ENCODE results near the gene OSBP. TPM values are rescaled to one million over a fixed set of nuclear protein-coding genes. Genes with fewer than 3 reads are reported as not detected.
A peak's percentile ranks its signal among the peaks of the same experiment; 100 is the strongest.
"Not testable (repeated sequence)": the region's sequence is repeated elsewhere in the genome, so short reads cannot be mapped to it uniquely, and the experiment has no call there.

The OSBP gene
- total RNA-seq, 2 experiments from 2014 or later: 33.9 to 37.0 TPM

GRCh38 chr11:59550368-59550841 lies 65.2 kb downstream of the OSBP start:
- Mint-ChIP-seq H3K27ac (peak overlapping the region; percentile 93), H3K4me3 (peak overlapping the region; percentile 79), H3K36me3 (ENCODE audit: low read depth) (peaks cover 10% of the 10 kb centered on the region), H3K9me3 (no peaks in the 10 kb centered on the region), H3K27me3 (ENCODE audit: low read depth) (peaks cover 5% of the 10 kb centered on the region), H3K4me1 (ENCODE audit: low read depth) (peaks cover 27% of the 10 kb centered on the region)
- DNase-seq: peak; percentile 93
- CTCF ChIA-PET: interaction anchor here (0.8 to 1.1 kb wide), 3 partner anchors 8 to 364 kb away, joined by 3 to 4 read pairs (median 3); no protein-coding TSS in a partner anchor
- intact Hi-C loops (cut with micrococcal nuclease): loop anchor here (1.0 to 10.0 kb wide), 9 partner anchors 10 to 1896 kb away; partner anchors contain the start of genes CLP1, MRPL16 and PATL1

- no peak for DNase-seq
- CTCF ChIA-PET: no interaction called here
- peaks cover 5% of the 10 kb centered on the region for H3K27me3 Mint-ChIP-seq (ENCODE audit: low read depth)
- intact Hi-C loops (cut with micrococcal nuclease): no loop called here
- no peak overlapping the region for H3K4me3 Mint-ChIP-seq
- no peak overlapping the region for H3K27ac Mint-ChIP-seq
- H3K36me3 Mint-ChIP-seq (ENCODE audit: low read depth): peaks cover 10% of the 10 kb centered on the region
- peaks cover 31% of the 10 kb centered on the region for H3K4me1 Mint-ChIP-seq (ENCODE audit: low read depth)
- no peaks in the 10 kb centered on the region for H3K9me3 Mint-ChIP-seq
Observed at GRCh38 chr11:59548309-59548656, 67.3 kb downstream of the OSBP start.

GRCh38 chr11:59547605-59548308 lies 67.8 kb downstream of the OSBP start:
- CTCF ChIA-PET; H3K27ac Mint-ChIP-seq; H3K4me3 Mint-ChIP-seq; H3K27me3 Mint-ChIP-seq (ENCODE audit: low read depth); H3K9me3 Mint-ChIP-seq; intact Hi-C loops (cut with micrococcal nuclease); H3K36me3 Mint-ChIP-seq (ENCODE audit: low read depth); DNase-seq: not testable (repeated sequence)
- H3K4me1 Mint-ChIP-seq (ENCODE audit: low read depth): peaks cover 29% of the 10 kb centered on the region

GRCh38 chr11:59545179-59546020 lies 70.2 kb downstream of the OSBP start:
- H3K36me3 Mint-ChIP-seq (ENCODE audit: low read depth): no peaks in the 10 kb centered on the region
- H3K4me3 Mint-ChIP-seq: no peak overlapping the region
- no peak overlapping the region for H3K27ac Mint-ChIP-seq
- intact Hi-C loops (cut with micrococcal nuclease): no loop called here
- H3K9me3 Mint-ChIP-seq: no peaks in the 10 kb centered on the region
- CTCF ChIA-PET: no interaction called here
- DNase-seq: no peak
- peaks cover 17% of the 10 kb centered on the region for H3K4me1 Mint-ChIP-seq (ENCODE audit: low read depth)
- no peaks in the 10 kb centered on the region for H3K27me3 Mint-ChIP-seq (ENCODE audit: low read depth)

GRCh38 chr11:59544869-59545178 lies 70.8 kb downstream of the OSBP start:
- Mint-ChIP-seq H3K9me3 (no peaks in the 10 kb centered on the region), H3K27me3 (ENCODE audit: low read depth) (no peaks in the 10 kb centered on the region), H3K4me1 (ENCODE audit: low read depth) (peaks cover 17% of the 10 kb centered on the region), H3K36me3 (ENCODE audit: low read depth) (no peaks in the 10 kb centered on the region), H3K27ac (no peak overlapping the region), H3K4me3 (no peak overlapping the region)
- CTCF ChIA-PET: no interaction called here
- no peak for DNase-seq
- intact Hi-C loops (cut with micrococcal nuclease): no loop called here

GRCh38 chr11:59543713-59544112 lies 71.9 kb downstream of the OSBP start:
- H3K27ac Mint-ChIP-seq; H3K4me1 Mint-ChIP-seq (ENCODE audit: low read depth); H3K4me3 Mint-ChIP-seq; DNase-seq; H3K36me3 Mint-ChIP-seq (ENCODE audit: low read depth); H3K9me3 Mint-ChIP-seq; intact Hi-C loops (cut with micrococcal nuclease); CTCF ChIA-PET; H3K27me3 Mint-ChIP-seq (ENCODE audit: low read depth): not testable (repeated sequence)

GRCh38 chr11:59542142-59542810 lies 73.3 kb downstream of the OSBP start:
- CTCF ChIA-PET: no interaction called here
- H3K9me3 Mint-ChIP-seq: no peaks in the 10 kb centered on the region

GRCh38 chr11:59534676-59535075 lies 80.9 kb downstream of the OSBP start:
- H3K4me3 Mint-ChIP-seq: no peak overlapping the region
- H3K4me1 Mint-ChIP-seq (ENCODE audit: low read depth): peaks cover 9% of the 10 kb centered on the region
- H3K27ac Mint-ChIP-seq: no peak overlapping the region
- H3K36me3 Mint-ChIP-seq (ENCODE audit: low read depth): no peaks in the 10 kb centered on the region
- CTCF ChIA-PET: no interaction called here
- intact Hi-C loops (cut with micrococcal nuclease): no loop called here
- no peaks in the 10 kb centered on the region for H3K9me3 Mint-ChIP-seq
- peaks cover 2% of the 10 kb centered on the region for H3K27me3 Mint-ChIP-seq (ENCODE audit: low read depth)
- no peak for DNase-seq

More at GRCh38 chr11:59542142-59542810, 73.3 kb downstream of the OSBP start:
- Mint-ChIP-seq H3K27me3 (ENCODE audit: low read depth) (no peaks in the 10 kb centered on the region), H3K4me3 (no peak overlapping the region), H3K36me3 (ENCODE audit: low read depth) (no peaks in the 10 kb centered on the region), H3K27ac (no peak overlapping the region), H3K4me1 (ENCODE audit: low read depth) (peaks cover 11% of the 10 kb centered on the region)
- no peak for DNase-seq
- intact Hi-C loops (cut with micrococcal nuclease): no loop called here

- no peak overlapping the region for H3K4me3 Mint-ChIP-seq
- CTCF ChIA-PET: no interaction called here
- no peaks in the 10 kb centered on the region for H3K9me3 Mint-ChIP-seq
- peaks cover 2% of the 10 kb centered on the region for H3K27me3 Mint-ChIP-seq (ENCODE audit: low read depth)
- no peak overlapping the region for H3K27ac Mint-ChIP-seq
- intact Hi-C loops (cut with micrococcal nuclease): no loop called here
- peaks cover 6% of the 10 kb centered on the region for H3K4me1 Mint-ChIP-seq (ENCODE audit: low read depth)
- no peaks in the 10 kb centered on the region for H3K36me3 Mint-ChIP-seq (ENCODE audit: low read depth)
- DNase-seq: no peak
Observed at GRCh38 chr11:59532620-59533019, 83.0 kb downstream of the OSBP start.

GRCh38 chr11:59528711-59529110 lies 86.9 kb downstream of the OSBP start:
- no peak for DNase-seq
- Mint-ChIP-seq H3K4me3 (no peak overlapping the region), H3K27me3 (ENCODE audit: low read depth) (peaks cover 2% of the 10 kb centered on the region), H3K9me3 (no peaks in the 10 kb centered on the region), H3K4me1 (ENCODE audit: low read depth) (no peaks in the 10 kb centered on the region), H3K27ac (no peak overlapping the region), H3K36me3 (ENCODE audit: low read depth) (no peaks in the 10 kb centered on the region)
- CTCF ChIA-PET: interaction anchor here (1.2 kb wide), 1 partner anchor 9 kb away, joined by 6 read pairs; no protein-coding TSS in a partner anchor
- intact Hi-C loops (cut with micrococcal nuclease): no loop called here

Data from activated naive CD4-positive, alpha-beta T cell treated with anti-CD3 and anti-CD28 coated beads for 36 hours (primary cell).